WTC11 (cell line): ENCODE results near the gene IRAK1.

Source experiments
- AFF4 ChIP-seq: sonication (generic); formaldehyde crosslinking; IDR thresholded peaks from 2 replicates; pipeline ENCODE4 v1.8.1; 2023; ENCODE audit warnings: mild to moderate bottlenecking, missing genetic modification reagents, borderline replicate concordance
- CTCF ChIP-seq: fragments of 200-600 bp; IDR thresholded peaks from 2 replicates; pipeline ENCODE4 v1.8.0; 2022; ENCODE audit warnings: antibody characterized with exemption
- NR3C1 ChIP-seq: sonication (generic); formaldehyde crosslinking; conservative IDR thresholded peaks from 2 replicates; pipeline ENCODE4 v1.8.1; 2023; ENCODE audit warnings: low read depth, mild to moderate bottlenecking, missing genetic modification reagents
- TF ChIP-seq, protein P1 (sequence below): sonication (generic); formaldehyde crosslinking; IDR thresholded peaks from 2 replicates; pipeline ENCODE4 v1.8.0; 2022; ENCODE audit warnings: mild to moderate bottlenecking, missing genetic modification reagents

DNA sequence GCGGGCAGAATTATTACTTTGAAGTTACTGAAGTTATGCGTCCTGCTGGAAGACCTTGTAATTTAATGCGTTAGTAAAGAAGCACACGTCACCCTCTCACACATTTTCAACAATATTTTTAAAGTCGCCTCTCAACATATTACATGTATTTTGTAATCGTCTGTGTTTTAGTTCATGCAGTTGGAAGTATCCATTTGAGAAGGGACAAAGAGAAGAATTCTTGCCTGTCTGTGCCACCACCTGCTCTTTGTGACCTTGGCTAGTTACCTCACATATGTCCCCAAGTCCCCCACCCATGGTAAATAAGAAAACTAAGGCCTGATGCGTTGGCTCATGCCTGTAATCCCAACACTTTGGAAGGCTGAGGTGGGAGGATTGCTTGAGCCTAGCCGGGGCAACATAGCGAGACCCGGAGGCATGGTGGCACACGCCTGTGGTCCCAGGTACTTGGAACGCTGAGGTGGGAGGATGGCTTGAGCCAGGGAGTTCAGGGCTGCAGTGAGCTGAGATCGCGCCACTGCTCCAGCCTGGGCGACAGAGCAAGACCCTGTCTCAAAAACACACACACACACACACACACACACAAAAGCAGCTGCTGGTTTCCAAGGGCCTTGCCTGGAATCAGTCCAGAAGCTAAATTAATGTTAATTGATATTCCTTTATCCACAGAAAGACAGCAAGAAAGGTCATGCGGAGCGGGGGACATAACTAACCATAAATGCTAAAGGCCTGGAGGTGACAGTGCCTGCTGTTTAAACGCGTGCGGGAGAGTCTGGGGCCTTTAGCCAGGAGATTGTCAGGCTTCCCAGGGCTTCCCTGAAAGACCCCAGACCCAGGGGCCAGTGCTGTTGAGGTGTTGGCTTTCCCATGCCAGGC, 46.3 kb downstream of the IRAK1 start:
- TF ChIP-seq NR3C1 (CRISPR knock-in tag) (no peak), AFF4 (no peak), CTCF (no peak)
- TF ChIP-seq, protein P1, sequence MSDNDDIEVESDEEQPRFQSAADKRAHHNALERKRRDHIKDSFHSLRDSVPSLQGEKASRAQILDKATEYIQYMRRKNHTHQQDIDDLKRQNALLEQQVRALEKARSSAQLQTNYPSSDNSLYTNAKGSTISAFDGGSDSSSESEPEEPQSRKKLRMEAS (CRISPR knock-in tag): no peak
